OCI-LY1 (cell line): ENCODE measurements around the gene KCNJ12.

Experiments
- CTCF ChIP-seq: fragments of 200-600 bp; sonication (generic), shearing (Covaris generic); IDR thresholded peaks from 2 replicates; pipeline ENCODE4 v1.5.1; 2017; ENCODE audit warnings: mild to moderate bottlenecking, antibody characterized with exemption, low read length, moderate library complexity, mixed read lengths
- EZH2 ChIP-seq: fragments of 200-600 bp; sonication (generic), shearing (Covaris generic); IDR thresholded peaks from 2 replicates; pipeline ENCODE4 v1.8.0; 2017; ENCODE audit warnings: borderline replicate concordance, mixed run types, mild to moderate bottlenecking, antibody characterized with exemption, low read length, moderate library complexity, mixed read lengths

- TF ChIP-seq CTCF (no peak), EZH2 (no peak)
Observed at GRCh38 chr17:21358682-21359482, 17.3 kb upstream of the KCNJ12 start.
